Gastrocnemius medialis (tissue), 4 donors: ENCODE results near the gene SGSM2. TPM values are rescaled to one million over a fixed set of nuclear protein-coding genes. Genes with fewer than 3 reads are reported as not detected.

Experiments used
- ATAC-seq, 2 donors: fragments of 150-250 bp; one replicate each; pipeline ENCODE4 v1.9.1; 2016
- DNase-seq, 2 donors: peaks; one replicate each; pipeline ENCODE4 v3.0.0-alpha.2; 2019
- H3K27ac ChIP-seq, 4 donors: fragments of 200-600 bp; sonication (generic); 1 replicate in 1 of 4; 2 replicates in 3 of 4; pipeline ENCODE4 v1.5.1; 2016 to 2018; ENCODE audit warnings: mild to moderate bottlenecking in 2 of 4, moderate library complexity in 1 of 4
- H3K27me3 ChIP-seq, 3 donors: fragments of 200-600 bp; sonication (generic) in 2 of 3; 1 replicate in 1 of 3; 2 replicates in 2 of 3; pipeline versions ENCODE4 v1.5.1 to v1.6.0; 2016 to 2019; ENCODE audit warnings: mild to moderate bottlenecking in 1 of 3, moderate library complexity in 1 of 3
- H3K36me3 ChIP-seq, 2 donors: fragments of 200-600 bp; sonication (generic) in 1 of 2; one replicate each; pipeline ENCODE4 v1.5.1; 2017 to 2018
- H3K4me1 ChIP-seq, 2 donors: fragments of 200-600 bp; sonication (generic) in 1 of 2; one replicate each; pipeline ENCODE4 v1.5.1; 2016 to 2017; ENCODE audit warnings: mild to moderate bottlenecking in 2 of 2
- H3K4me3 ChIP-seq, 4 donors: fragments of 200-600 bp; sonication (generic) in 3 of 4; 1 replicate in 1 of 4; 2 replicates in 3 of 4; pipeline ENCODE4 v1.5.1; 2016 to 2019; ENCODE audit warnings: mild to moderate bottlenecking in 2 of 4
- H3K9me3 ChIP-seq, 3 donors: fragments of 200-600 bp; sonication (generic) in 2 of 3; 1 replicate in 1 of 3; 2 replicates in 2 of 3; pipeline ENCODE4 v1.5.1; 2016 to 2019
- POLR2A ChIP-seq, 2 donors: fragments of 450-650 bp; IDR thresholded peaks; one replicate each; pipeline ENCODE4 v1.6.1; 2017; ENCODE audit warnings: antibody characterized with exemption in 2 of 2, mild to moderate bottlenecking in 2 of 2, moderate library complexity in 2 of 2
- in situ Hi-C, 4 donors: fragments of 200-750 bp; cut with MboI; loops; one replicate each; pipeline versions ENCODE4 v1.15.0 to v1.8.0; 2017; ENCODE audit warnings: low sequenced_read_pairs in 4 of 4
- intact Hi-C: fragments of 100-400 bp; cut with DNase I; formaldehyde crosslinking; loops from one replicate; pipeline ENCODE4 v1.15.1; 2023; ENCODE audit warnings: low total_unique reads
- total RNA-seq, 4 donors: library from RNA; depleted of rRNA; stranded (reverse); fragments of >200 nt; gene quantifications; one replicate each; pipeline versions ENCODE4 v1.1.0 to v1.2.3, GENCODE V29; 2016
- TF ChIP-seq, protein P1 (sequence below), 5 experiments: fragments of 450-650 bp in 3 of 5; fragments of 200-600 bp in 2 of 5; sonication (generic) in 2 of 5; IDR thresholded peaks in 4 of 5; conservative IDR thresholded peaks in 1 of 5; 1 replicate in 4 of 5; 2 replicates in 1 of 5; pipeline ENCODE4 v1.5.1; 2016 to 2019; ENCODE audit warnings: antibody characterized with exemption in 5 of 5, mild to moderate bottlenecking in 3 of 5, moderate library complexity in 3 of 5

Gene SGSM2
- total RNA-seq, 4 donors from 2014 or later, result 6.1 to 20.1 (median 9.6) TPM

DNA sequence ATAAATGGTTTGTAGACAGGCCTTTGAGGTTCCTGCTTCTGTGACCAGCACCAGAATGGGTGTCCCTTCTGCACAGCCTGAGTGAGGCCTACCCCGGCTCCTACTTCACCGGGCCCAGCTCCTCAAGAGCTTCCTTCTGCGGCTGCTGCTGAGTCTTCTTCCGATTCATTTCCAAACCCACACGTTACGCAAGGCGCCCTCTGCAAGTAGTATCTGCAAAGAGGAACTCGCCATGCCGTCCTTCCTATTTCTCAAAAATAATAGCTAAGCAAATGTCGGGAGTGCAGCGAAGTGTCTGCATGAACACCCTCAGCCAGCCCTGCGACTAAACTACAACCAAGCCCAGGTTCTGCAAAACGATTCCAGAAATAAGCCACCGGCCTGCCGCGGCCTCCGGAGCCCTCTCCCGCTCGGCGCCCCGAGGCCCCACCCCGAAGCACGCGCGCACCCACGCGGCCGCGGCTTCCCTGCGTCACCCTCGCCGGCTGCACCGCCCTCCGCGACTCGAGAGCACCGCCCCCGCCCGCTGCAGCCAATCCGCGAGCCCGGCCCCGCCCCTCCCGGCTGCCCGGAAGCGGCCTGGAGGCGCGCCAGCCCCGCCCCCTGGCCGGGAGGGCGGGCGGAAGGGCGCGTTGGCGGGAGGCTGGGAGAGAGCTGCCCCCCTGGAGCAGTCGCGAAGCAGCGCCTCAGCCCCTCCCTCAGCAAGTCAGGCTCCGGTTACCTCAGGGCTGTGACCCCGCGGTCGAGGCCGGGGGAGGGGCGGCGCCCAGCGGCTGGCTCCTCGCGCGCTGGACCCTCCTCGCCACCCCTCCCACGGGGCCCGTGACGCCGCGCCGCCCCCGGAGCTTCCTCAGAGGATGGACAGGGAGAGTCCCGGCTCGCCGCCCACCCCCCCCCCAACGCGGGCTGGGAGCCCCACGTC lies 55.2 kb downstream of the SGSM2 start:
- in situ Hi-C loops (no loop called here), intact Hi-C loops (loop anchor here (1.0 to 10.0 kb wide), 3 partner anchors 9 to 1972 kb away; partner anchors contain the start of genes CLUH, MNT and UBE2G1)
- DNase-seq, result peak; percentile 94 to 95
- Histone ChIP-seq H3K36me3 (no peaks in the 10 kb centered on the region), H3K27ac (peak overlapping the region; percentile 97 to 99 (median 99)), H3K27me3 (no peaks in the 10 kb centered on the region), H3K4me3 (peak overlapping the region; percentile 62 to 99 (median 79)), H3K9me3 (no peaks in the 10 kb centered on the region), H3K4me1 (peaks cover 64 to 80% of the 10 kb centered on the region in 2 donors)
- ATAC-seq, result peak; percentile 57 to 59
- peak; percentile 84 to 95 for TF ChIP-seq POLR2A (IDR thresholded peaks at IDR 0.05)
- TF ChIP-seq, protein P1, sequence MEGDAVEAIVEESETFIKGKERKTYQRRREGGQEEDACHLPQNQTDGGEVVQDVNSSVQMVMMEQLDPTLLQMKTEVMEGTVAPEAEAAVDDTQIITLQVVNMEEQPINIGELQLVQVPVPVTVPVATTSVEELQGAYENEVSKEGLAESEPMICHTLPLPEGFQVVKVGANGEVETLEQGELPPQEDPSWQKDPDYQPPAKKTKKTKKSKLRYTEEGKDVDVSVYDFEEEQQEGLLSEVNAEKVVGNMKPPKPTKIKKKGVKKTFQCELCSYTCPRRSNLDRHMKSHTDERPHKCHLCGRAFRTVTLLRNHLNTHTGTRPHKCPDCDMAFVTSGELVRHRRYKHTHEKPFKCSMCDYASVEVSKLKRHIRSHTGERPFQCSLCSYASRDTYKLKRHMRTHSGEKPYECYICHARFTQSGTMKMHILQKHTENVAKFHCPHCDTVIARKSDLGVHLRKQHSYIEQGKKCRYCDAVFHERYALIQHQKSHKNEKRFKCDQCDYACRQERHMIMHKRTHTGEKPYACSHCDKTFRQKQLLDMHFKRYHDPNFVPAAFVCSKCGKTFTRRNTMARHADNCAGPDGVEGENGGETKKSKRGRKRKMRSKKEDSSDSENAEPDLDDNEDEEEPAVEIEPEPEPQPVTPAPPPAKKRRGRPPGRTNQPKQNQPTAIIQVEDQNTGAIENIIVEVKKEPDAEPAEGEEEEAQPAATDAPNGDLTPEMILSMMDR (IDR thresholded peaks at IDR 0.05 in 4 of 5, conservative IDR thresholded peaks at IDR 0.05 in 1 of 5), result no peak

DNA sequence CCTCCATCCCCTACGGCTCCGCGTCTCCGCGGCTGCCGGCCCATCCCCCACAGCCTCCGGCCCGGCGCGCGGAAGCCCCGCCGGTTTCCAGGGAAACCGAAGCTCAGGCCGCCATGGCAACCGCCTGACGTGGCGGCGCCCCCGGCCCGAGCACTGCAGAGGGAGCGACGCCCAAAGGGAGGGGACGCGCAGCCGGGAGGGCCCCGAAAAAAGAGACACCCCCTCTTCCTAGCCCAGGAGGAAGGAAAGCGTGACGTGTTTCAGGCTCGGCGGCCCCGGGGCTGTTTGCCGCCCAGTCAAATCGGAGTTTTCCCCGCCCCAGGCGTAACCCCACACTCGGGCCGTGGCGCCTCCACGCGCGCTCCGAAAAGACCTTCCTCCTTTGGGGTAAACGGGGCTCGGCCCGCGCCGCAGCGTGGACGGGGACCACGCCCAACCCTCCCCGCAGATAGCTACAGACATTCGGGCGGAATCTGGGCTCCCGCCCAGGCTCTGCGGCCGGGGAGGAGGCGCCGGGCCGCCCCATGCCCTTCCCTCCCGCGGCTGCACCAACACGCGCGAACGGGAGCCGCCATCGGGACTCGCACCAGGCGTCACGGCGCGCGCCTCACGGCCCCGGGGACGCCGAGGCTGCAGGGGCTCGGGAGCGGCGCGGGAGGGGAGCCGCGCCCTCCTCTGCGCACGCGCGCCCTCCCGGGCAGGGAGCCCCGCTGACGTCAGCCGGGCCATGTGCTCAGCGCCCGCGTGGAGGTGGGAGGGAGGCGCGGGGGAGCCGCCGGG lies 56.1 kb downstream of the SGSM2 start:
- Histone ChIP-seq H3K36me3 (no peaks in the 10 kb centered on the region), H3K4me1 (peaks cover 71 to 82% of the 10 kb centered on the region in 2 donors), H3K4me3 (peak overlapping the region; percentile 62 to 99 (median 79)), H3K27me3 (no peaks in the 10 kb centered on the region), H3K9me3 (no peaks in the 10 kb centered on the region), H3K27ac (peak overlapping the region; percentile 97 to 99 (median 99))
- intact Hi-C loops (loop anchor here (2.0 to 10.0 kb wide), 2 partner anchors 317 to 1971 kb away; partner anchors contain the start of genes CLUH and UBE2G1), in situ Hi-C loops (no loop called here)
- DNase-seq (peak; percentile 82 to 87), ATAC-seq (peak; percentile 53 to 61)
- TF ChIP-seq, protein P1 (IDR thresholded peaks at IDR 0.05 in 4 of 5, conservative IDR thresholded peaks at IDR 0.05 in 1 of 5), result no peak
- peak; percentile 90 to 93 for TF ChIP-seq POLR2A (IDR thresholded peaks at IDR 0.05)

DNA sequence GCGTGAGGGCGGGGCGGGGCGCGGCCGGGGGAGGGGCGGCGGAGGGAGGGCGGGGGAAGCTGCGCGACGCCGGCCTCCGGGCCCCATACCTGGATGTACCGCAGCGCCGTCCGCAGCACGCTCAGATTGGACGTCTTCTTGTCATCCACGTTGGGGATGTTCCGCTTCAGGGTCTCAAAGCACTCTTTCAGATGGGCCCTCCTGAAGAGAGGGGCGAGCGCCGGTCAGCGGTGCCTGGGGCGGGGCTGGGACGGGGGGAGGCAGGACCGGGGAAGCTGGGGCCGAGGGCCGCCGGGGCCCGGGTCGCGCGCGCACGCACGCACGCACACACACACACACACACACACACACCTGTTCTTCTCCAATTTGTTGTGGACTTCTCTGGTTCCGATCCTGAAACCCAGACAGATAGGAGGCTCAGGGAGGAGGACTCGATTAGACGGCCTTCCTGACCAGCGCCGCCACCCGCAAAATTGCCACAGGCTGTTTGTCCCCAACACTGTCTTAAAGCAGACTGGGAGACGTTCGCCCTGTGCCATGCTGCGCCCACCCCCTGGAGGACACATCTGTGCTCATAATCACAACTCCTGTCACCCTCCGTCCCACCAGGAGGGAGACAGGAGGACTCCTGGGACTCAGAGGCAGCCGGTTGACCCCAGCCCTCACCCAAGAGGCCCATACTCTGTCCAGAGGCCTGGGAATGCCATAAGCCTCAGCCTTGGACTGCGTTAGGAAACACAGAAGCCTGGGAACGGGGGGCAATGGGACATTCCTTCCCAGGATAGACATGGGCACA lies 56.9 kb downstream of the SGSM2 start:
- DNase-seq, result no peak
- in situ Hi-C loops (no loop called here), intact Hi-C loops (loop anchor here (2.0 to 10.0 kb wide), 2 partner anchors 317 to 1971 kb away; partner anchors contain the start of genes CLUH and UBE2G1)

More for the DNA sequence above, 56.9 kb downstream of the SGSM2 start:
- peak overlapping the region; percentile 97 to 99 (median 99) for H3K27ac ChIP-seq
- no peaks in the 10 kb centered on the region for H3K27me3 ChIP-seq
- no peaks in the 10 kb centered on the region for H3K9me3 ChIP-seq
- no peak for TF ChIP-seq POLR2A (IDR thresholded peaks at IDR 0.05)
- TF ChIP-seq, protein P1 (IDR thresholded peaks at IDR 0.05 in 4 of 5, conservative IDR thresholded peaks at IDR 0.05 in 1 of 5), result no peak
- no peak for ATAC-seq
- H3K4me3 ChIP-seq, result peak overlapping the region; percentile 34 to 99 (median 64)
- H3K4me1 ChIP-seq, result peaks cover 73 to 80% of the 10 kb centered on the region in 2 donors
- no peaks in the 10 kb centered on the region for H3K36me3 ChIP-seq
